ENCODE data around the gene FAM3D. TPM values are rescaled to one million over a fixed set of nuclear protein-coding genes. Genes with fewer than 3 reads are reported as not detected.

Gene FAM3D
- total RNA-seq, 4 donors from 2014 or later = not detected

DNA sequence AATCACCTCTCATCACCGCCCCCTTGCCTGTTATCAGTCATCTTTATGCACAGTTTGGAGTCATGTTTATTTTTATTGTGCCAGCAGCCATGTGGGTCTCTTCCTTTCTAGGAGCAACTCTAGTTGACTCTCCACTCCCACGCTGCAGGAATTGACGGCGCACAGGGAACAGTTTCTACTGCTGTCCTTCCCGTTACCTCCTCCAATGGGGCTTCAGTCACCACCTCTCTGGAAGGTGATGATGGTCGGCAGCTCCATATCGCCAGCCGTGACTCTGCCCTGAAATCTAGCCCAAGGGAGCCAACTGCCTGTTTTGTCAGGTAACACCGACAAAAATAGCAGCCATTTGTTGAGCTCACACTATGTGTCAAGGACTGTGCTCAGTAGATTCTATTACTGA is 53.7 kb downstream of the FAM3D start:
- no peaks in the 10 kb centered on the region for H3K9me3 ChIP-seq
- peaks cover 8 to 19% (median 12%) of the 10 kb centered on the region in 4 donors for H3K4me1 ChIP-seq
- no peaks in the 10 kb centered on the region for H3K36me3 ChIP-seq
- no peak overlapping the region for H3K27ac ChIP-seq (replicated peaks in 1 of 4)
- DNase-seq (ENCODE audit: extremely low spot score) = no peak
- intact Hi-C loops (cut with DNase I) = no loop called here
- TF ChIP-seq POLR2AphosphoS5 (IDR thresholded peaks at IDR 0.05) (no peak), POLR2A (IDR thresholded peaks at IDR 0.05; ENCODE audit: low read depth) (no peak), EP300 (IDR thresholded peaks at IDR 0.05) (no peak)
- TF ChIP-seq, protein P1, sequence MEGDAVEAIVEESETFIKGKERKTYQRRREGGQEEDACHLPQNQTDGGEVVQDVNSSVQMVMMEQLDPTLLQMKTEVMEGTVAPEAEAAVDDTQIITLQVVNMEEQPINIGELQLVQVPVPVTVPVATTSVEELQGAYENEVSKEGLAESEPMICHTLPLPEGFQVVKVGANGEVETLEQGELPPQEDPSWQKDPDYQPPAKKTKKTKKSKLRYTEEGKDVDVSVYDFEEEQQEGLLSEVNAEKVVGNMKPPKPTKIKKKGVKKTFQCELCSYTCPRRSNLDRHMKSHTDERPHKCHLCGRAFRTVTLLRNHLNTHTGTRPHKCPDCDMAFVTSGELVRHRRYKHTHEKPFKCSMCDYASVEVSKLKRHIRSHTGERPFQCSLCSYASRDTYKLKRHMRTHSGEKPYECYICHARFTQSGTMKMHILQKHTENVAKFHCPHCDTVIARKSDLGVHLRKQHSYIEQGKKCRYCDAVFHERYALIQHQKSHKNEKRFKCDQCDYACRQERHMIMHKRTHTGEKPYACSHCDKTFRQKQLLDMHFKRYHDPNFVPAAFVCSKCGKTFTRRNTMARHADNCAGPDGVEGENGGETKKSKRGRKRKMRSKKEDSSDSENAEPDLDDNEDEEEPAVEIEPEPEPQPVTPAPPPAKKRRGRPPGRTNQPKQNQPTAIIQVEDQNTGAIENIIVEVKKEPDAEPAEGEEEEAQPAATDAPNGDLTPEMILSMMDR (IDR thresholded peaks at IDR 0.05) = no peak
- no peak overlapping the region for H3K4me3 ChIP-seq
- WGBS = 68% methylated on average over 9 of the region's 9 CpGs
- H3K27me3 ChIP-seq = no peaks in the 10 kb centered on the region

DNA sequence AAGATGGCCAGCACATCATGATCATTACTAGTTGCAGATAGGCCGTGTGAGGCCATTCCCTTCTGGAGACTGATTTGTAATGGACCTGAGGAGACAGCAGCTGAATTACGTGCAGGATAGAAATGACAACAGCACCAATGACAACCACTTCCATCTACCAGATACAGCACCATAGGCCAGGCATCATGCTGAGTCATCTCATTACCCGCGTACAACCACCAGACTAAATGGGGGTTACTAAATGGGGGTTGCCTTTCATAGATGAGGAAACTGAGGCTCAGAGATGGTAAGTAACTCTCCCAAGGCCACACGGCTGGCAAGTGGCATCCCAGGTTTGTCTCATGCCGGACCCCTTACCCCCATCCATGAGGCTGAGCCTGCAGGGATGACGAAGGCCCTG is 56.6 kb downstream of the FAM3D start:
- no peak for DNase-seq (ENCODE audit: extremely low spot score)
- intact Hi-C loops (cut with DNase I) = no loop called here
- Histone ChIP-seq H3K9me3 (peaks cover 0 to 6% (median 3%) of the 10 kb centered on the region in 4 donors), H3K36me3 (no peaks in the 10 kb centered on the region), H3K4me1 (peaks cover 0 to 8% (median 7%) of the 10 kb centered on the region in 4 donors), H3K27ac (replicated peaks in 1 of 4) (no peak overlapping the region), H3K4me3 (no peak overlapping the region), H3K27me3 (no peaks in the 10 kb centered on the region)
- TF ChIP-seq EP300 (IDR thresholded peaks at IDR 0.05) = no peak
- 80% methylated on average over 6 of the region's 7 CpGs for WGBS

DNA sequence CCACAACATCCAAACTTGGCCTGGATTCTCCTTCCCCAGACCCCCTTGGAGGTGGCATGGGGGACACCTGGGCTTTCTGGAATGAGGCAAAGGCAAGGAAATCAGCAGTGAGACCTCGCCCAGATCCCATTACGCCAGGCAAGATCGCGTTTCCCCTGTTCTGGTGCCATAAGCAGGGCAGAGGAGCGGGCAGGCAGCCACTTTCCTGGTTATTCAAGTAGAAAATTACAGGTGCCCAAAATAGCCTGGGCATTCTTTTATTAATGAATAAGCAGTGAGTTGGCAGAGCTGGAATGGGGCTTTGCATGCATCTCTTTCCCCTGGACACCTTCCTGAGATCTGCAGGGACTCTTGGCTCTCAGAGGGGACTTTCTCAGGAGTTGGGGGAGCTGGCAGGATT is 57.9 kb downstream of the FAM3D start:
- no peak for DNase-seq (ENCODE audit: extremely low spot score)
- WGBS = 80% methylated on average over 5 of the region's 5 CpGs
- Histone ChIP-seq H3K27ac (replicated peaks in 1 of 4) (no peak overlapping the region), H3K4me1 (peaks cover 0 to 8% (median 7%) of the 10 kb centered on the region in 4 donors), H3K27me3 (peaks cover 0 to 4% (median 0%) of the 10 kb centered on the region in 4 donors), H3K4me3 (no peak overlapping the region), H3K9me3 (peaks cover 0 to 17% (median 12%) of the 10 kb centered on the region in 4 donors), H3K36me3 (no peaks in the 10 kb centered on the region)
- intact Hi-C loops (cut with DNase I) = no loop called here
- no peak for TF ChIP-seq POLR2A (IDR thresholded peaks at IDR 0.05; ENCODE audit: low read depth)
- TF ChIP-seq, protein P1 (IDR thresholded peaks at IDR 0.05) = no peak
- no peak for TF ChIP-seq POLR2AphosphoS5 (IDR thresholded peaks at IDR 0.05)
- TF ChIP-seq EP300 (IDR thresholded peaks at IDR 0.05) = no peak

DNA sequence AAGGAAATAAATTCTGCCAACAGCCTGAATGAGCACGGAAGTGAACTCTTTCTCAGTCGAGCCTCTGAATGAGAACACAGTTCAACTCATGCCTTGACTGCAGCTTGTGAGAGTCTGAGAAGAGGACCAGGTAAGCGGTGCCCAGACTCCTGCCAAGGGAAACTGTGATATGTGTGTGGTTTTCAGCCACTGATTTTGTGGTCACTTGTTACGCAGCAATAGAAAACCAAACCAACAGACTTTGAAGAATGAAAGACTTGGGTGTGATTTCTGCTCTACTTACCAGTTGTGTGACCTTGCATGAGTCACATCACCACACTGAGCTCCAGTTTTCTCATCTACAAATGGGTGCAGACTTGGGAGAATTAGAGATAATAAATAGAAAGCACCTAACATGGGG is 58.8 kb downstream of the FAM3D start:
- no peak for TF ChIP-seq EP300 (IDR thresholded peaks at IDR 0.05)
- no peak for TF ChIP-seq POLR2A (IDR thresholded peaks at IDR 0.05; ENCODE audit: low read depth)
- no peak for TF ChIP-seq POLR2AphosphoS5 (IDR thresholded peaks at IDR 0.05)
- TF ChIP-seq, protein P1 (IDR thresholded peaks at IDR 0.05) = no peak
- Histone ChIP-seq H3K27me3 (peaks cover 0 to 6% (median 0%) of the 10 kb centered on the region in 4 donors), H3K4me1 (peaks cover 0 to 8% (median 7%) of the 10 kb centered on the region in 4 donors), H3K4me3 (no peak overlapping the region), H3K9me3 (peaks cover 0 to 17% (median 12%) of the 10 kb centered on the region in 4 donors), H3K36me3 (no peaks in the 10 kb centered on the region), H3K27ac (replicated peaks in 1 of 4) (no peak overlapping the region)
- WGBS = 89% methylated on average over 4 of the region's 4 CpGs
- DNase-seq (ENCODE audit: extremely low spot score) = no peak
- intact Hi-C loops (cut with DNase I) = no loop called here

DNA sequence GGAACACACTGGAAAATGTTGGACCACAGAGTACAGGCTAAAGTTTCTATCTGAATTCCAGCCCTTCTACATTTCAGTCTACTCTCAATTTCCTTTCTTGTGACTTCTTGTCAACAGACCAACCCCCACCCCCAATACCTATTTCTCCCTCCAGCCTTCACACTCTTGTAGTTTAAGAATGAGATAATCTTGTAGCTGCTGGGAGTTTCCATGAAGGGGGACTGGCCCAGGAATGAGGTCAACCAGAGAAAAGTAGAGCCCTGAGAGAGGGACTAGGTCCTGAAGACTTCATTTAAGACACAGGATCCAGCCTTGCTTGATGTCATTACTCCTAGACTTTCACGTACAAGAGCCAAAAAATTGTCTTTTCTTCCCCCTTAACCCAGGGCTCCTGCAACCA is 59.9 kb downstream of the FAM3D start:
- 81% methylated on average over 1 of the region's 1 CpG for WGBS
- DNase-seq (ENCODE audit: extremely low spot score) = no peak

More for the DNA sequence above, 59.9 kb downstream of the FAM3D start:
- Histone ChIP-seq H3K4me1 (peaks cover 0 to 8% (median 7%) of the 10 kb centered on the region in 4 donors), H3K27ac (replicated peaks in 1 of 4) (no peak overlapping the region), H3K36me3 (no peaks in the 10 kb centered on the region), H3K4me3 (no peak overlapping the region), H3K27me3 (peaks cover 0 to 6% (median 0%) of the 10 kb centered on the region in 4 donors), H3K9me3 (peaks cover 0 to 17% (median 12%) of the 10 kb centered on the region in 4 donors)
- TF ChIP-seq, protein P1 (IDR thresholded peaks at IDR 0.05) = no peak
- no peak for TF ChIP-seq EP300 (IDR thresholded peaks at IDR 0.05)
- no peak for TF ChIP-seq POLR2A (IDR thresholded peaks at IDR 0.05; ENCODE audit: low read depth)
- no peak for TF ChIP-seq POLR2AphosphoS5 (IDR thresholded peaks at IDR 0.05)
- intact Hi-C loops (cut with DNase I) = no loop called here
